BLaER1 (cell line): ENCODE measurements around the gene PPP6R2.
A peak's percentile ranks its signal among the peaks of the same experiment; 100 is the strongest.

Source experiments
- H3K27ac ChIP-seq: shearing (Covaris generic); formaldehyde crosslinking; 2 replicates; pipeline ENCODE4 v1.8.1; 2022
- H3K27me3 ChIP-seq: shearing (Covaris generic); formaldehyde crosslinking; 2 replicates; pipeline ENCODE4 v1.8.1; 2022
- H3K36me3 ChIP-seq: shearing (Covaris generic); formaldehyde crosslinking; 2 replicates; pipeline ENCODE4 v1.8.1; 2022
- H3K4me1 ChIP-seq: shearing (Covaris generic); formaldehyde crosslinking; 2 replicates; pipeline ENCODE4 v1.8.1; 2022
- H3K4me2 ChIP-seq: shearing (Covaris generic); formaldehyde crosslinking; 2 replicates; pipeline ENCODE4 v1.8.1; 2022
- H3K4me3 ChIP-seq: shearing (Covaris generic); formaldehyde crosslinking; 2 replicates; pipeline ENCODE4 v1.8.1; 2022
- H3K9ac ChIP-seq: shearing (Covaris generic); formaldehyde crosslinking; 2 replicates; pipeline ENCODE4 v1.8.1; 2022
- H3K9me3 ChIP-seq: shearing (Covaris generic); formaldehyde crosslinking; 2 replicates; pipeline ENCODE4 v1.8.1; 2022
- H4K20me1 ChIP-seq: shearing (Covaris generic); formaldehyde crosslinking; 2 replicates; pipeline ENCODE4 v1.8.1; 2022
- Cebpa-rat ChIP-seq: shearing (Covaris generic); IDR thresholded peaks from 2 replicates; pipeline ENCODE4 v1.8.1; 2022

PPP6R2 gene

DNA sequence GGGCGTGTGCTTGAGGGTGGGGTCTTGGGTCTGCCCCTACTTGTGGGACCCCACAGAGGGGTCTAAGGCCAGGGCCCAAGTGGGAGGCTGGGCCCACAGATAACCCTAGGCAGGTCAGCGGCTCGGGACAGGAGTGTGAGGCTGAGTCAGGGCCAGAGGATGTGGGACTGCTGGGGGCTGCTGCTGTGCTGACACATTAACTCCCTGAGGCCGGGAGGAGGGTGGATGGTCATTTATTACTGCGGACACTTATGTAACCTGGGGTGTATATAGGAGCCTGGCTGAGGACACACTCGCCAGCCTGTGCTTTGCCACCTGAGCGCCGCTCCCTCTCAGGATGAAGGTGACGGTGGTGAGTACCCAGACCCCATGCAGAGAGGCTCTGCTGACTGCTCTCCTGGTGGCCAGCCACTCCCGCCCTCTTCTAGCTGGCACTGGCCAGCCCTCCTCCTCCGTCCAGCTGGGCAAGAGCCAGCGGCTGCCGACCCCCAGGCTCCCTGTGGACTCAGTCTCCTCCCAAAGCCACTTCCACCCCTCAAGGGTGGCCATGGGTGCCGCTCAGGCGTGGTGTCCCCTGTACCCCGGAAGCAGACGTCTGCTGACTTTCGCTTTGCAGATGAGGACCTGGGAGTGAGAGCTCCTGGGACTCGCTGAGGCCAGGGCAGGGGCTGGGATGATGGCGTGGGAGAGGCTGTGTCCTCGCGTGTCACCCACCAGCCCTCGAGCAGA is 143.6 kb downstream of the PPP6R2 start, which contains the start of gene MIOX:
TSS of gene MIOX (plus strand) at position 299 of the 729 bp plus-strand sequence. CDS start at position 338, 39 bp downstream.
- H3K4me2 ChIP-seq, result peak within 1 kb of the TSS; percentile 70
- H3K9ac ChIP-seq, result peak within 1 kb of the TSS; percentile 49
- H3K36me3 ChIP-seq, result no peaks in the 10 kb centered on the region
- H4K20me1 ChIP-seq, result peaks cover 25% of the 10 kb centered on the region; the same call in 1 of the 2 replicates
- peak within 1 kb of the TSS; percentile 11; the same call in 1 of the 2 replicates for H3K4me3 ChIP-seq
- peaks cover 89% of the 10 kb centered on the region for H3K4me1 ChIP-seq
- peak within 1 kb of the TSS; percentile 71 for H3K27ac ChIP-seq
- no peak for TF ChIP-seq Cebpa-rat
- peaks cover 14% of the 10 kb centered on the region; the same call in 1 of the 2 replicates for H3K27me3 ChIP-seq
- H3K9me3 ChIP-seq, result no peaks in the 10 kb centered on the region

GRCh38 chr22:50487290-50488005 is 144.3 kb downstream of the PPP6R2 start:
- no peaks in the 10 kb centered on the region for H3K9me3 ChIP-seq
- H3K27me3 ChIP-seq, result peaks cover 7% of the 10 kb centered on the region; the same call in 1 of the 2 replicates
- no peak for TF ChIP-seq Cebpa-rat
- H3K9ac ChIP-seq, result peak overlapping the region; percentile 49
- H3K27ac ChIP-seq, result peak overlapping the region; percentile 71
- no peaks in the 10 kb centered on the region for H3K36me3 ChIP-seq
- peaks cover 22% of the 10 kb centered on the region; the same call in 1 of the 2 replicates for H4K20me1 ChIP-seq
- H3K4me1 ChIP-seq, result peaks cover 83% of the 10 kb centered on the region
- H3K4me3 ChIP-seq, result peak overlapping the region; percentile 11; the same call in 1 of the 2 replicates
- H3K4me2 ChIP-seq, result peak overlapping the region; percentile 70

GRCh38 chr22:50488006-50488677 is 145.0 kb downstream of the PPP6R2 start:
- Histone ChIP-seq H3K9me3 (no peaks in the 10 kb centered on the region), H3K4me3 (no peak overlapping the region)

DNA sequence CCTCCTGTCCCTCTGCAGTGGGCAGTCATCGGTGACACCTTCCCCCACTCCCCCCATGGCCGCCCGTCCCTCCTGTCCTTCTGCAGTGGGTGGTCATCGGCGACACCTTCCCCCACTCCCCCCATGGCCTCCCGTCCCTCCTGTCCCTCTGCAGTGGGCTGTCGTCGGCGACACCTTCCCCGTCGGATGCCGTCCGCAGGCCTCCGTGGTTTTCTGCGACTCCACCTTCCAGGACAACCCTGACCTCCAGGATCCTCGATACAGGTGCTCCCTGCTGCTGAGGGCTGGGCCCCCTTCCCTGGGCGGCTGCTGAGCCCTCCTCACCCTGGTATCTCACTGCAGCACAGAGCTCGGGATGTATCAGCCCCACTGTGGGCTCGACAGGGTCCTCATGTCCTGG is 145.8 kb downstream of the PPP6R2 start:
- Histone ChIP-seq H3K27me3 (no peaks in the 10 kb centered on the region), H4K20me1 (peaks cover 7% of the 10 kb centered on the region; the same call in 1 of the 2 replicates), H3K4me1 (peaks cover 69% of the 10 kb centered on the region), H3K4me3 (no peak overlapping the region), H3K4me2 (no peak overlapping the region), H3K27ac (no peak overlapping the region), H3K9me3 (no peaks in the 10 kb centered on the region), H3K36me3 (no peaks in the 10 kb centered on the region), H3K9ac (no peak overlapping the region)
- TF ChIP-seq Cebpa-rat, result no peak

More at GRCh38 chr22:50488006-50488677, 145.0 kb downstream of the PPP6R2 start:
- H3K27ac ChIP-seq, result no peak overlapping the region
- peaks cover 76% of the 10 kb centered on the region for H3K4me1 ChIP-seq
- 0 out of 2 replicates have a peak, but pooled peaks cover under 1% of the 10 kb centered on the region for H3K27me3 ChIP-seq
- peaks cover 15% of the 10 kb centered on the region; the same call in 1 of the 2 replicates for H4K20me1 ChIP-seq
- TF ChIP-seq Cebpa-rat, result no peak
- no peaks in the 10 kb centered on the region for H3K36me3 ChIP-seq
- no peak overlapping the region for H3K9ac ChIP-seq
- peak overlapping the region; percentile 70 for H3K4me2 ChIP-seq

DNA sequence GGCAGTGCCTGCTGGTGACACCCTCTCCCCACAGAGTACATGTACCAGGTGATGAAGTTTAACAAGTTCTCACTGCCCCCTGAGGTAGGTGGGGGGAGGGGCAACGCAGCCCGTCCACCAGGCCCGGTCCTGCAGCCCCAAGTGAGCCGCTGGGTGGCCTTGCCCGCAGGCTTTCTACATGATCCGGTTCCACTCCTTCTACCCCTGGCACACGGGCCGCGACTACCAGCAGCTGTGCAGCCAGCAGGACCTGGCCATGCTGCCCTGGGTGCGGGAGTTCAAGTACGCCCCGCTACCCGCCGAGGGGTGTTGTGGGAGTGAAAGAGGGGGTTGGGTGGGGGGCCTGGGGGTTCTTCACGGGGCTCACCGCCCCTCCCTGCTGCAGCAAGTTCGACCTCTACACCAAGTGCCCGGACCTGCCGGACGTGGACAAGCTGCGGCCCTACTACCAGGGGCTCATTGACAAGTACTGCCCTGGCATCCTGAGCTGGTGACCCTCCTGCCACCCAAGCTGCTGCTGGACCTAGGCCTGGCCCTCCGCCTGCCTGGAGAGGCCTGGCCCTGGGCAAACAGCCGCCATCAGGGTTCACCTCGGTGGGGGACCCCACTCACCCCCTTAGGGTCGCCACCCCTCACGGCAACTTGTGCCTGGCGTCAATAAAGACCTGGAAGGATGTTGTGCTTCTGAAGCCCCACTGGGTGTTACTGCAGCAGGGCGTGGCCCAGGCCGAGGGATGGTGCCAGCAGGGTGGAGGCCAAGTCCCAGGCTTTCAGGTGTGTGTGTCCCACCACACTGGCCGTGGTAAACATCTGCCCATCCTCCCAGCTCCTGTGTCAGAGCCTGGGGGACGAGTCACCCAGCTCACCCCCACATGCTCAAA is 146.5 kb downstream of the PPP6R2 start:
- no peaks in the 10 kb centered on the region for H3K36me3 ChIP-seq
- no peak overlapping the region for H3K4me3 ChIP-seq
- peaks cover under 1% of the 10 kb centered on the region; the same call in 1 of the 2 replicates for H4K20me1 ChIP-seq
- H3K27me3 ChIP-seq, result no peaks in the 10 kb centered on the region
- no peak overlapping the region for H3K27ac ChIP-seq
- no peak overlapping the region for H3K9ac ChIP-seq
- TF ChIP-seq Cebpa-rat, result no peak
- H3K4me2 ChIP-seq, result peak overlapping the region; percentile 82
- H3K4me1 ChIP-seq, result peaks cover 62% of the 10 kb centered on the region
- no peaks in the 10 kb centered on the region for H3K9me3 ChIP-seq

- peak overlapping the region; percentile 19; the same call in 1 of the 2 replicates for H3K9ac ChIP-seq
- H3K4me3 ChIP-seq, result peak overlapping the region; percentile 19; the same call in 1 of the 2 replicates
- no peaks in the 10 kb centered on the region for H4K20me1 ChIP-seq
- no peak for TF ChIP-seq Cebpa-rat
- H3K27me3 ChIP-seq, result no peaks in the 10 kb centered on the region
- no peaks in the 10 kb centered on the region for H3K9me3 ChIP-seq
- no peaks in the 10 kb centered on the region for H3K36me3 ChIP-seq
- H3K4me1 ChIP-seq, result peaks cover 55% of the 10 kb centered on the region
- H3K27ac ChIP-seq, result peak overlapping the region; percentile 48; the same call in 1 of the 2 replicates
- H3K4me2 ChIP-seq, result peak overlapping the region; percentile 82
Observed at GRCh38 chr22:50490531-50491308, 147.6 kb downstream of the PPP6R2 start.
